CD4-positive, alpha-beta T cell treated with Interleukin-6 for 4 hours (primary cell): Measurements from ENCODE around the gene PARD3B.
A peak's percentile ranks its signal among the peaks of the same experiment; 100 is the strongest.

Source experiments
- DNase-seq: peaks from one replicate; pipeline ENCODE4 v3.0.0-alpha.2; 2020; ENCODE audit warnings: mixed read lengths

Gene PARD3B

GRCh38 chr2:205643391-205643885, 1098.2 kb downstream of the PARD3B start:
- DNase-seq, result no peak

DNA sequence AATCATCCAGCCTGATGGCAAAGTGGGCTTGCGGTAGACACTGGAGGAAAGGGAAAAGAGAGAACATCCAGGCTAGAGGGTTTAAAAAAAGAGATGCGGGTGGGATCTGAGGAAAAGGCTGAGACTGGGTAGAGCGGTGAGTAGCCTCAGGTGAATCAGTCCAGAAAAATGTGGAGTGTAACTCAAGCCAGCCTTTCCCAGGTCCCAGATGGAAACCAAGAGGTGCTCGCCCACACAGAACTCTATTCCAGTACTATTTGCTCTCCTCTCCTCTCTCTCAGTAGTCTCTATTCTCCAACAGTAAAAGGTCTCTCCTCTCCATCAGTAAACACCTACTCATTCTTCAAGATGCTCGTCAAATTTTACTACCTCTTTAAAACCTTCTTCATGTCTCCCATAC, 1098.7 kb downstream of the PARD3B start:
- DNase-seq, result no peak

DNA sequence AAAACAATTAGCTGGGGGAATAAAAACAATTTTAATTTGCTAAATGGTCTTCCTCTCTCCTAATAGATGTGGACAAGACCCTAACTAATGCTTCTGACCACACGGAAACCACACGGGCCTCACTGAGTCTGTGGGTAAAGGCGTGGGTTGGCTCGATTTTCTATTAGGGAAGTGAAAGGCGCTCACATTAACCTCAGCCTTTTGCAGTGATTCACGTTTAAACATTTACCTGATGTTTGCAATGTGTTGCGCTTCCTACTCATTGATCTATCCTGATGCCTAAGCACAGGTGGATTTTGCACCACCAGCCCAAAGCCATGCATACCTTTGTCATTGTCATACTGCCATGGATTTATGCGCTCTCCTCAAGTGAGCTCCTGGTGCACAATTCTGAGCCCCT, 1101.4 kb downstream of the PARD3B start:
- no peak for DNase-seq

DNA sequence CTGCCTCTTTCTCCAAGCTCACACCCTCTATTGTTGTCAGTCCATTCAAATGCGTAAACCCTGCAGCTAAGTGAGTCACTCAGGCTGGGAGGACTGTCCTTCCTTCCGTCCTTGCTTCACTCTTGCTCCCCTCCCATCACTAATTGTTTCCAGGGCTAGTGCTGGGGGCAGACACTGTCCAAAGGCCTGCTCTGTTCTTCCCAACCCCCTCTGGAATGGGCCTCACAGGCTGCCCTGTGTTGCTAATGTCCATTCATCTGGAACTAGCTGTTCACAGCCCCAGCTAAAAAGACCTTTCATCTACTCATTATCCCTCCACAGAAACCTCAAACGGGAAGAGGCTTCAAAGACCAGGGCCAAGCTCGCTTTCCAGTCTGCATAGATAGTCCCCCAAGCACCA, 1105.2 kb downstream of the PARD3B start:
- no peak for DNase-seq

DNA sequence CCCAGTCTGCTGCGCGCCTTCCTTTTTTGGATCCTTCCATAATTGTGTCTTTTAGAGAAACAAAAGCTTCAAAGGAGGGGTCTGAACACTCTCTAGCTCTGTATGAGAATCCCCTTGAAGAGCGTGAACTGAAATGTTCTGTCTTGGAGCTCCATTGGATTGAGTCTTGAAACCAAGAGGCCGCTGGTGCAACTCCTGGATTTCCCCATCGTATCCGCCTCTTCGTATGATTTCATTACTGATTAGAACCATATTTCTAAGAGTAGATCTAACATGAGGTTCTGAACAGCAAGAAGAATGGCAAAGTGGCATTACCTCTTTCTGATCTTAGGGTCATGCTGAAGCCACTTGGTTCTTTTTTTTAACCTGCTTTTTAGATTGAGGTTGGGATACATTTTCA, 1105.7 kb downstream of the PARD3B start:
- no peak for DNase-seq

- DNase-seq, result no peak
Measured at GRCh38 chr2:205651719-205652118, 1106.4 kb downstream of the PARD3B start.

GRCh38 chr2:205654878-205655605, 1109.8 kb downstream of the PARD3B start:
- no peak for DNase-seq

DNA sequence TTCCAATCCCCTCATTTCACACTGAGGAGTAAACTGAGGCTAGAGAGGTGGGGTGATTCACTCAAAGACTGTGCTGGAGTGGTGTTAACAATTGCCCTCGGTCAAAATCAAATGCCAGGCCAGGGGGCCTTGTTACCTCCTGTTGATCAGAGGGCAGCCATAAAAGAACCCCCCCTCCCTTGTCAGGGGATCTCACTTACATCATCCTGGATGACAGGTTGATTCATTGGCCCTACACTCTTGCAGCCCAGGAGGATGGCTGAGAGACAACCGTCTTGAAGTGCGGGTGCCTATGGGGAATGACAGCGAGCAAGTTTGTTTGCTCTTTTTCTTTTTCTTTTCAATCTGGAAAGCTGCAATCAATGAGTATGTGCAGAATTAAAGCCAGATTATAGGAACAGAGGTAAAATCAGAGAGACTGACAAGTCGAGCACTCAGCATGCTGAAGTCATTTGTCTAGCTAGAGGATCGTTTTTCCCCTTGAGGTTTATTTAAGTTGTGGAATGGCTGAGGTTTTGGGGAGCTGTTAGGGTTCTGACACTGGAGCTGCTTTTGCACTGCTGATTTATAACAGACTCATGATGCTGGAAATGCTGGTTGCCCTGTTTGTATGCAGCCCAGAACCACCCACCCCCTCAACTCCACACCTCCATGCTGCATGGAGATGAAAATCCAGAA, 1110.6 kb downstream of the PARD3B start:
- DNase-seq, result no peak

GRCh38 chr2:205656461-205656860, 1111.2 kb downstream of the PARD3B start:
- DNase-seq, result no peak

- no peak for DNase-seq
Measured at GRCh38 chr2:205656941-205657340, 1111.7 kb downstream of the PARD3B start.

- DNase-seq, result no peak
Measured at GRCh38 chr2:205657579-205657978, 1112.3 kb downstream of the PARD3B start.

- no peak for DNase-seq
Measured at GRCh38 chr2:205658068-205658467, 1112.8 kb downstream of the PARD3B start.

DNA sequence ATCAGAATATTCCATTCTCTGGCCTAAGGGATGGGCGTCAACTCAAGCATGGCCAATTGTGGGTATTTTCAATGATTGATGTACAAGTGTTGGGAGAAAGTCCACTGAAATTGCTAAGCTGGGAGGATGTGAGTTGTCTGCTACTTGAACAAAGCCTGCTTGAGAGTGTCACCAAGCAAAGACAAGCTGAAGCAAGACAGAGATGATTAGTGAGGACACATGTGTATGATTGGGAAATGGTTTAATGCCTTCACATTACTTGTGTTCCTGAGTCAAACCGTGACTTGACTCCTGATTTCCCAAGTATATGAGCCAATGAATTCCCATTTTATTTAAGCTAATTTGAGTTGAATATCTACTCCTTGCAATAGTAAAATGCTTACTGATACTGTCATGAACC, 1113.3 kb downstream of the PARD3B start:
- no peak for DNase-seq

GRCh38 chr2:205659922-205660321, 1114.6 kb downstream of the PARD3B start:
- DNase-seq, result no peak

DNA sequence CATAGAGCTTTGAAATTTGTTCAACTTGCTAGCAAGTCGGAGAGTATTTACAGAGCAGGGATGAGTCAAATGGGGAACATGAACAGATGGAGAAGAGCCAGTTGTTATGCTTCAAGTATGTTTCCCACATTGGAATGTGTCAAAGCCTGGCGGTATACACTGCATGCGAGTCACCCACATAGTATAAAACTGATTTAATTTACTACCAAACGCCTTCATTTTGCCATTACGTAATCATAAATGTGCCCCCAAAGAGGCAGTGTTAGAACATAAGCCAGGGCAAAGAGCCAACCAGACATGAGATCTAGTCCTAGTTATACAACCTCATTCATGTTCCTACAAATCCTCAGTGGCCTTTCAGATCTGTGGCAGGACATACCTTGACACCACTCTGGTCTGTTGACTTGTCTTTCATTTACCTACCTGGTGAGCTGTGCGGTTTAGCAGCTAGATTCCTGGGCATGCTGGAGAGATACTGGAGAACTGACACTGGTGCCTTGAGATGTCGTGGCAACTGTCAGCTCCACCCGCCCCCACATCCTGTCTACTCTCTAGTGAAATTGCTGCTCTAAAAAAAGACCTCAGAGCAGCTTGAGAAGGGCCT, 1115.3 kb downstream of the PARD3B start:
- peak; percentile 34 for DNase-seq

DNA sequence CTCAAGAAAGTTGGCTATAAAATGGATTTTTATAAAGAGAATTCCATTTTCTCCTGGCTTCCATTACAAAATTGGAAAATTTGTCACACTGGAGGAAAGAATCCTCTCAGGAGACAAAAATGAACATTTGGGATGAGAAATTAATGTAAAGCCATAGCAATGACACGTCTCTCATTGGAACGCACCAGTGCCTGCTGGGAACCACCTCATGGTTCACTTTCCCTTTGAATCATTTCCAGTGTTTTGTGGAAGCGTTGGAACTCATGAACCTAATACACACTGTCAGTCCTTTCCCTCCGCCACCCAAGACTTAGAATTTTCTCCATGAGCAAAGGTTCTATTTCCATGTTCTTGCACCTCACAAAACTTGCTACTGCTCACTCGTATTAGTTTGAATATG, 1116.0 kb downstream of the PARD3B start:
- no peak for DNase-seq

DNA sequence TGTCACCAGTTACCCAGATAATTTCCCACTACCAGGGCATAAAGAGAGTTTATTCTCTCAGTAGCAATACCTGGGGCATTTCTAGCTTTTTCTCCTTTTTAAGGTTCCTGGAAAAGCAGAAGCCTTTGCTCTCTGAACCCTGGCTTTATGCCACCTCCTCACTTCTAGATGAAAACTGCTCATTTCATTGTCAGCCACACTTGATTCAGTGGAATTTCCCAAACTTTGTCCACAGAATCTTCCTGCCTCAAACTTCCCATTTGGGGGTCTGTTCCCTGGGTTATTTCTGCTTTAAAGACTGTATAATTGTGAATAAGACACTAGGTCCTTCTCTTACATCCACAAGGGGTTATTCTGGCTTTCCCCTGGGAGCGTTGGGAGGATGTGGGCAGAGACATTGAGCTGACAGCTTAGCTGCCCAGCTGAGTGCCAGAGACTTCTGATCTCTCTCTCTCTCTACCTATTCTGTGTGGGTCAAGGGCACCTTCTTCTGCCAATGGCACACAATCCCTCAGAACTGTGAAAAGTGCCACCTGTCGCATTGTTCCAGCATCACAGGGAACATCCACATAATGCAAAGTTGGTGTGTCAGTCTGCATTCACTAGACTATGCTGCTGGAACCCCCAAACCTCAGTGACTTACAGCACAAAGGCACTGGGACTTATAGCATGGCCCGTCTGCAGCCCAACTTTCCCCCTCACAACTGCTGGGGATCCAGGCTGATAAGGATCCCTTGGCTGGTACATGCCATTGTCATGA, 1117.1 kb downstream of the PARD3B start:
- DNase-seq, result no peak

- DNase-seq, result no peak
Measured at GRCh38 chr2:205665791-205666190, 1120.5 kb downstream of the PARD3B start.
